Measurements from ENCODE around the gene SPATA45.
"Not testable (repeated sequence)": the region's sequence is repeated elsewhere in the genome, so short reads cannot be mapped to it uniquely, and the experiment has no call there.

Gene SPATA45

DNA sequence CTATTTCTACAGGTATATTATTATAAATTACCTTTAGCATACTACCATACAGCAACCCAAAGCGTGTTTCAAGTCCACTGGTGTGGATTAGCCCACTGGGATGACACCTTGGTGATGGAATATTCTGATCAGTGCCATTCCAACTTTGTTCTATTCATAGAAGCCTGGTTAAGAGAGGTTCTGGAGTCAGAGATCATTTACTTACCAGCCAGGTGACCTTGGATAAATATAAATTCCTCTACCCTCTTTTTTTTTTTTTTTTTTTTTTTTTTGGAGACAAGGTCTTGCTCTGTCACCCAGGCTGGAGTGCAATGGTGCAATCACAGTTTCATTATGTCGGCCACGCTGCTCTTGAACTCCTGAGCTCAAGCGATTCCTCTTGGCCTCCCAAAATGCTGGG is at the start of gene SPATA45:
Gene SPATA45, minus strand, starts transcription at position 101 of the 400 bp plus-strand sequence. CDS start 11,500 bp downstream, outside the sequence.
- no peak for DNase-seq

- DNase-seq = no peak
These were observed 44.7 kb upstream of the SPATA45 start for GRCh38 chr1:212892108-212892507.

DNA sequence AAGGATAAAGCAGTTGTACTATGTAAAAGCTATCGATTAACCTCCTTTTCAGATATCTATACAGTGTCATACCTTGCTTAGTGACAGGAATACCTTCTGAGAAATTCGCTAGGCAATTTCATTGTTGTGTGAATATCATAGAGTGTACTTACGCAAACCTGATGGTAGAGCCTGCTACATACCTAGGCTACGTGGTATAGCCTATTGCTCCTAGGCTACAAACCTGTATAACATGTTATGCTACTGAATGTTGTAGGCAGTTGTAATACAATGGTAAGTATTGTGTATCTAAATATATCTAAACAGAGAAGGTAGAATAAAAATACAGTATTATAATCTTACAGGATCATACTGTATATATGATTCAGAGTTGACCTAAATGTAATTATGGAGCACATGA is 37.1 kb upstream of the SPATA45 start:
- no peak for DNase-seq

- DNase-seq = no peak
These were observed 32.7 kb upstream of the SPATA45 start for GRCh38 chr1:212879947-212880690.

DNA sequence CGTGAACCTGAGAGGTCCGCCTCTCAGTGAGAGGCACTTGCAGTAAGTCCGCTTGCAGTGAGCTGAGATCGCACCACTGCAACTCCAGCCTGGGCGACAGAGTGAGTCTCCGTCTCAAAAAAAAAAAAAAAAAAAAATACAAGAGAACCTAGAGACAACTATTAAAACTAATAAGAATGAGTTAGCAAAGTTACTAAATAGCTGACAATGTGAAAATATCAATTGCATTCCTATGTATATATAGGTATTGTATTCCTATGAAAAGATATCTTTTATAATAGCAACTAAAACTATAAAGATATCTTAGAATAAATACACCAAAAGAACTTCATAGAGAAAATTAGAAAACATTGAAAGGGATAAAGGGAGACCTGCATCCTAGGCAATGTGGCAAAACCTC is 31.0 kb upstream of the SPATA45 start:
- DNase-seq = no peak

- no peak for DNase-seq
These were observed 26.1 kb upstream of the SPATA45 start for GRCh38 chr1:212873518-212873917.

- DNase-seq = no peak
These were observed 24.5 kb upstream of the SPATA45 start for GRCh38 chr1:212871976-212872375.

GRCh38 chr1:212867192-212867591 is 19.7 kb upstream of the SPATA45 start:
- DNase-seq = no peak

DNA sequence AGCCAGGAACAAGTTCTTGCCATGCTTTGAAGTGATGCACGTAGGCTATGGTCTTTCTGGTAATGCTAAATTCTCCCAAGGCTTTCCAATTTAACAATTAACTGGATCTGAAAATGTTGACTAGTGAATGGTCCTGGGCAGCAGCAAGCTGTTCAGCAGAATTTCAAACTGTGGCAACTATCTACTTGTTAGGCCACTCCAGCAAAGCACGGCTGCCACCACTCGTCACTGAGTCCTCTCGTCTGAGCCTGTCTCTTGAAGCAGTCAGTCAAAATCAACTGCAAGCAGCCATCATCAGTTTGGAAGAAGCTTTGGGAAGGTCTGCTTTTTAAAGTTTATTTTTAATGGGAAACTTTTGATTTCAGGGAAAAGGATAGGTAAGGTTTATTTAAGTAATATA is 16.8 kb upstream of the SPATA45 start:
- no peak for DNase-seq

DNA sequence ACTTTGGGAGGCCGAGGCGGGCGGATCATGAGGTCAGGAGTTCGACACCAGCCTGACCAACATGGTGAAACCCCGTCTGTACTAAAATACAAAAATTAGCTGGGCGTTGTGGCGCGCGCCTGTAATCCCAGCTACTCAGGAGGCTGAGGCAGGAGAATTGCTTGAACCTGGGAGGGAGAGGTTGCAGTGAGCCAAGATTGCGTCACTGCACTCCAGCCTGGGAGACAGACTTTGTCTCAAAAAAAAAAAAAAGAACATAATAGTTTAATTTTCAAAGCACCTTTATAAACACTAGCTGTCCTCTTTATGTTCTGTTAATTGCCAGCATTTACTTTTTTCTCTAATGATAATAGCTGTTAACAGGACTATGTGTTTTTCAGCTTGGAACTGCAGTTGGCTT is 15.9 kb upstream of the SPATA45 start:
- not testable (repeated sequence) for DNase-seq

DNA sequence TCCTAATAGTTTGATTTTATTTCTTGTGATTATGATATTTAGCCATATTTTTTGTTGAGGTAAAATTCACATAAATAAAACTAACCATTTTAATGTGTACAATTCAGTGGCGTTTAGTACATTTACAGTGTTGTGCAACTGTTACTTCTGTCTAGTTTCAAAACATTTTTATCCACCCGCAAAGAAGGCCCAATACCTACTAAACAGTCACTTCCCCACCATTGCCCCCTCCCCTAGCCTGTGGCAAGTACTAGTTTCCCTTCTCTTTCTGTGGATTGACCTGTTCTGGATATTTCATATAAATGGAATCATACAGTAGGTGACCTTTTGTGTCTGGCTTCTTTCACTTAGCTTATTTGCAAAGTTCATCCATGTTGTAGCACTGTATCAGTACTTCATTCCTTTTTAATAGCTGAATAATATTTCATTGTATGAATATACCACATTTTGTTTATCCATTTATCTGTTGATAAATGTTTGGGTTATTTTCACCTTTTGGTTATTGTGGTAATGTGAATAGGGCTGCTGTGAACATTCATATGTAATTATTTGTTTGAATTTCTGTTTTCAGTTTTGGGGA is 14.8 kb upstream of the SPATA45 start:
- DNase-seq = no peak

GRCh38 chr1:212860713-212861581 is 13.5 kb upstream of the SPATA45 start:
- DNase-seq = no peak

DNA sequence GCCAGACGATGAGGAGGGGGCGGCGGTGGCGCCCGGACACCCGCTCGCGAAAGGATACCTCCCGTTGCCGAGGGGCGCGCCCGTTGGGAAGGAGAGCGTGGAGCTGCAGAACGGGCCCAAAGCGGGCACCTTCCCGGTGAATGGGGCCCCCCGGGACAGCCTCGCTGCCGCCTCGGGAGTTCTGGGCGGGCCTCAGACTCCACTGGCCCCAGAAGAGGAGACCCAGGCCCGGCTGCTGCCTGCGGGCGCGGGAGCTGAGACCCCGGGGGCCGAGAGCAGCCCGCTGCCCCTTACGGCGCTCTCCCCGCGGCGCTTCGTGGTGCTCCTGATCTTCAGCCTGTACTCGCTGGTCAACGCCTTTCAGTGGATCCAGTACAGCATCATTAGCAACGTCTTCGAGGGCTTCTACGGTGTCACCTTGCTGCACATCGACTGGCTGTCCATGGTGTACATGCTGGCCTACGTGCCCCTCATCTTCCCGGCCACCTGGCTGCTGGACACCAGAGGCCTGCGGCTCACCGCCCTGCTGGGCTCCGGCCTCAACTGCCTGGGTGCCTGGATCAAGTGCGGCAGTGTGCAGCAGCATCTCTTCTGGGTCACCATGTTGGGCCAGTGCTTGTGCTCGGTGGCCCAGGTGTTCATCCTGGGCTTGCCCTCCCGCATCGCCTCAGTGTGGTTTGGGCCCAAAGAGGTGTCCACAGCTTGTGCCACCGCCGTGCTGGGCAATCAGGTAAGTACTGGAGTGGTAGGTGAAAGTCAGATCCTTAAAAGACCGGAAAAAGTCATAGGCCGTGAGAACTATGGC is 11.2 kb upstream of the SPATA45 start:
- peak; percentile 21 for DNase-seq

GRCh38 chr1:212857992-212858460 is 10.6 kb upstream of the SPATA45 start, which contains the start of gene FLVCR1:
Gene FLVCR1, plus strand, starts transcription at chr1:212858275. Its CDS starts 178 bp downstream, at chr1:212858453.
- DNase-seq = peak; percentile 94

- DNase-seq = no peak
These were observed 9.3 kb upstream of the SPATA45 start for GRCh38 chr1:212856755-212857154.

DNA sequence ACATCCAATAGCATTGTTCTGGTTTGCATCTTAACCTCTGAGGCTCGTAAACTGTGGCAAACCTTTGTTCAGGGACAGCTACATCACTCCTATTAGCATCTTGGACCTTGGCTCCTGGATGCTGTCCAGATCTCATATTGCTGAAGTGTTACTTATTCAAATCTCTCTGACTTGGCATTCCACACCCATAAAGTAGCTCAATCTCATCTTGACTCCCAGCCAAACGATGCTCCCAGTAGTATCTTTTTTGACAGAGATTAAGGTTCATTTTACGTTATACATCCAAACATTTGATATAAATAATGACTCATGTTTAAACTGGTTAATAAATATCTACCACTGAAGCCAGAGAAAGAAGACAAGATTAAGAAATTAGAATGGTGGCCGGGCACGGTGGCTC is 6.2 kb upstream of the SPATA45 start:
- DNase-seq = no peak

DNA sequence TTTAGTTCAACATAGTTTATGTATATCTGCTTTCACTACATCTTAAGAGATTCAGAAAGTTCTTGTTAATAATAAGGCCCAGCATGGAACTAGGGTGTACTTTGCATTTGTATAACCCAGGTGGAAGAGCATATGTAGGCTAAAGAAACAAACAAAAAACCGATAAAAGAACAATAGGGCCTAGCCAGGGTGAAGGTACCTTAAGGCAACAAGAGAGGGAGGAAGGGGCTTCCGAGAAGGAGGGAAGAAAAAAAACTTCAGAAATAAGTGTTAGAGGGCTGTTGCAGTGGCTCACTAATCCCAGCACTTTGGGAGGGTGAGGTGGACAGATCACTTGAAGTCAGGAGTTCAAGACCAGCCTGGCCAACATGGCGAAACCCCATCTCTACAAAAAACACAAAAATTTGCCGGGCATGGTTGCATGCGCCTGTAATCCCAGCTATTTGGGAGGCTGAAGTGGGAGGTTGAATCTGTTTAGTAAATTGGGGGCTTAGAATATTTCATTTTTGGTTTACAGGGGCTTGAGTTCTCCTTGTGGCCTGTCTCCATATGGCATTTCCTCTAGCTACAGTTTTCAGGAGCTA is 4.7 kb upstream of the SPATA45 start:
- no peak for DNase-seq

DNA sequence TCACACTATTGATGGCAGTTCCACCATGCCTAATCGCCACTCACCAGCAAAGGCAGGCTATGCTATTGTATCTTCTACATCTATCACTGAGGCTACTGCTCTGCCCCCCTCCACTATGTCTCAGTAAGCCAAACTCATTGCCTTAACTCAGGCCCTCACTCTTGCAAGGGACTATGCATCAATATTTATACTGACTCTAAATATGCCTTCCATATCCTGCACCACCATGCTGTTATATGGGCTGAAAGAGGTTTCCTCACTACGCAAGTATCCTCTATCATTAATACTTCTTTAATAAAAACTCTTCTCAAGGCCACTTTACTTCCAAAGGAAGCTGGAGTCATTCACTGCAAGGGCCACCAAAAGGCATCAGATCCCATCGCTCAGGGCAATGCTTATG is 2.9 kb downstream of the SPATA45 start:
- not testable (repeated sequence) for DNase-seq

- no peak for DNase-seq
These were observed 9.3 kb downstream of the SPATA45 start for GRCh38 chr1:212838145-212838544.

- DNase-seq = not testable (repeated sequence)
These were observed 13.9 kb downstream of the SPATA45 start for GRCh38 chr1:212833211-212834207.

DNA sequence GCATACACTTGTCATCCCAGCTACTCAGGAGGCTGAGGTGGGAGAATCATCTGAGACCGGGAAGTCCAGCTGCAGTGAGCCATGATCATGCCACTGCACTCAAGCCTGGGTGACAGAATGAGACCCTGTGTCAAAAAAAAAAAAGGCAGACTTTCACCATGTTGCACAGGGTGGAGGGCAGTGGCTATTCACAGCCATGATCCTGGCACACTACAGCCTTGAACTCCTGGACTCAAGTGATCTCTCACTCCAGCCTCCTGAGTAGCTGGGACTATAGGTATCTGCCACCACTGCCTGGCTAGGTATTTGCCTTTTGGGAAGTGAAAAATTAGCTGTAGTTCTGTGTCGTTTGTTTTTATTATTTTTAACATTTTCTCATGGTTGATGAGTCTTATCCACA is 19.1 kb downstream of the SPATA45 start:
- DNase-seq = no peak

Measured in DMS153 (cell line).